SJSA1 (cell line): ENCODE data around the gene CSRNP3. TPM values are rescaled to one million over a fixed set of nuclear protein-coding genes. Genes with fewer than 3 reads are reported as not detected.

ENCODE experiments used
- DNase-seq, 2 experiments: peaks; one replicate each; pipeline ENCODE4 v3.0.0-alpha.2; 2015 to 2020; ENCODE audit warnings: low spot score in 2 of 2, low read depth in 1 of 2
- H3K27ac ChIP-seq: fragments of 250-450 bp; sonication (Bioruptor Pico); 2 replicates; pipeline ENCODE4 v1.5.1; 2020; ENCODE audit warnings: mild to moderate bottlenecking, moderate library complexity
- H3K27me3 ChIP-seq: fragments of 250-450 bp; sonication (Bioruptor Pico); replicated peaks from 2 replicates; pipeline ENCODE4 v1.5.1; 2020; ENCODE audit warnings: mild to moderate bottlenecking, moderate library complexity
- H3K36me3 ChIP-seq: fragments of 250-450 bp; sonication (Bioruptor Pico); 2 replicates; pipeline ENCODE4 v1.5.1; 2020; ENCODE audit warnings: mild to moderate bottlenecking
- H3K4me1 ChIP-seq: fragments of 250-450 bp; sonication (Bioruptor Pico); replicated peaks from 2 replicates; pipeline ENCODE4 v1.6.1; 2021; ENCODE audit warnings: mild to moderate bottlenecking
- H3K4me3 ChIP-seq: fragments of 250-450 bp; sonication (Bioruptor Pico); 2 replicates; pipeline ENCODE4 v1.5.1; 2020; ENCODE audit warnings: mild to moderate bottlenecking
- H3K9me3 ChIP-seq: fragments of 250-450 bp; sonication (Bioruptor Pico); replicated peaks from 2 replicates; pipeline ENCODE4 v1.5.1; 2020; ENCODE audit warnings: mild to moderate bottlenecking
- total RNA-seq: library from RNA; depleted of rRNA; stranded (reverse); fragments of >200 nt; shearing (Covaris generic); gene quantifications from 2 replicates; pipeline ENCODE4 v1.2.3, GENCODE V29; 2014

CSRNP3 gene
- total RNA-seq, 1 experiment from 2014 or later, result not detected

DNA sequence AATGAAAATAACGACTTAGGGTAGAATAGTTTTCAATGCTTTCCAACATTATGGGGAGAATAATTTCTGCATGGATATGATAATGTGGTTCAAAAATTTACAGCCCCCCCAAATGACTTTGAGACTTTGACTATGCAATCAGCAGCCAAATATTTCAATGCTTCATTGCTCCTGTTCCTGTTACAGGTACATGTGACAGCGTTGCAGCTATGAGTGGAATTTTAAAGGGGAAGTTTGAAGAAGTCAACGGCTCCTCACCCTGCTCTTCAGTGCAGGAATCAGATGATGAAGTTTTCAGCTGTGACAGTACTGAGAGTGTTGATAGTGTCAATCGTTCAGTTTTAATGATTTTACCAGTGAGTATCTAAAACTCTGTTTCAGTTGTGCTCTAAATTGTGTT is 25.1 kb downstream of the CSRNP3 start:
- Histone ChIP-seq H3K27me3 (no peaks in the 10 kb centered on the region), H3K4me3 (no peak overlapping the region), H3K27ac (no peak overlapping the region), H3K9me3 (no peaks in the 10 kb centered on the region), H3K4me1 (no peaks in the 10 kb centered on the region), H3K36me3 (no peaks in the 10 kb centered on the region)
- DNase-seq, result no peak

DNA sequence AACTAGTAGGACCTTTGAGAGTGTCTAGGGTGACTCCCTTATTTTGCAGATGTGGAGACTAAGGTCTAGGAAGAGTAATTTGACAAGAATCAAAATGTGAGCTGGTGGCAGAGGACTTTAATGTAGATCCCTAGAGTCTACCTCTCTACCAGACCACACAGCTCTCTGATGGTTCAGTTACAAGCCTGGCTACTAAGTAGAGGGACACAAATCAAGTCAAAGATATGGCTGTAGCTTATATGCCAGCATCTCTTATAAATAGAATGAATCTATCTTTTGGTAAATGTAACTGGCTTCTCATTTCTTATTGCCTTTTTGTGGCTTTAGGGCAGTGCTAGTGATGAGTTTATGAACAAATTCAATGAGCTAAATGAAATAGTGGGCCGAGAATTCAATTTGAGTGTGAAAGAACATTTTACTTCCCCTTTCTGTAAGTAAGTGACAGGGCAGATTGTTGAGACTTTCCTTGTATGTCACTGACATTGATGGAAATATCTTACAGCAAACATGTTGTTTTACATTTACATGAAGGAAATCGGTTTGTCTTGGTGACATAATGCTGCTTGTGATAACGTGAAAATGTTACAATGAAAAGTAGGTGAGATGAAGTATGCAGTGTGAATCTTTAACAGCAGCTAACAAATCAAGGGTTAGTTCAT is 28.3 kb downstream of the CSRNP3 start:
- H3K4me3 ChIP-seq, result no peak overlapping the region
- H3K9me3 ChIP-seq, result no peaks in the 10 kb centered on the region
- H3K36me3 ChIP-seq, result no peaks in the 10 kb centered on the region
- no peak for DNase-seq
- H3K4me1 ChIP-seq, result no peaks in the 10 kb centered on the region
- no peaks in the 10 kb centered on the region for H3K27me3 ChIP-seq
- H3K27ac ChIP-seq, result no peak overlapping the region

- no peaks in the 10 kb centered on the region for H3K27me3 ChIP-seq
- no peaks in the 10 kb centered on the region for H3K36me3 ChIP-seq
- H3K4me1 ChIP-seq, result no peaks in the 10 kb centered on the region
- DNase-seq, result no peak
- H3K27ac ChIP-seq, result no peak overlapping the region
- no peak overlapping the region for H3K4me3 ChIP-seq
- no peaks in the 10 kb centered on the region for H3K9me3 ChIP-seq
These were observed 29.6 kb downstream of the CSRNP3 start for GRCh38 chr2:165499131-165499530.

- Histone ChIP-seq H3K4me1 (no peaks in the 10 kb centered on the region), H3K4me3 (no peak overlapping the region), H3K27ac (no peak overlapping the region), H3K27me3 (no peaks in the 10 kb centered on the region), H3K36me3 (no peaks in the 10 kb centered on the region), H3K9me3 (no peaks in the 10 kb centered on the region)
- DNase-seq, result no peak
These were observed 30.5 kb downstream of the CSRNP3 start for GRCh38 chr2:165500001-165500400.

GRCh38 chr2:165500816-165501215 is 31.3 kb downstream of the CSRNP3 start:
- no peak overlapping the region for H3K27ac ChIP-seq
- no peak for DNase-seq
- no peaks in the 10 kb centered on the region for H3K36me3 ChIP-seq
- no peaks in the 10 kb centered on the region for H3K9me3 ChIP-seq
- no peaks in the 10 kb centered on the region for H3K4me1 ChIP-seq
- H3K4me3 ChIP-seq, result no peak overlapping the region
- H3K27me3 ChIP-seq, result no peaks in the 10 kb centered on the region

GRCh38 chr2:165505514-165505913 is 36.0 kb downstream of the CSRNP3 start:
- Histone ChIP-seq H3K9me3 (no peaks in the 10 kb centered on the region), H3K27ac (no peak overlapping the region), H3K36me3 (no peaks in the 10 kb centered on the region), H3K4me1 (no peaks in the 10 kb centered on the region), H3K4me3 (no peak overlapping the region), H3K27me3 (no peaks in the 10 kb centered on the region)
- DNase-seq, result no peak

- no peaks in the 10 kb centered on the region for H3K4me1 ChIP-seq
- DNase-seq, result no peak
- H3K27me3 ChIP-seq, result no peaks in the 10 kb centered on the region
- H3K27ac ChIP-seq, result no peak overlapping the region
- no peaks in the 10 kb centered on the region for H3K36me3 ChIP-seq
- H3K9me3 ChIP-seq, result no peaks in the 10 kb centered on the region
- no peak overlapping the region for H3K4me3 ChIP-seq
These were observed 39.4 kb downstream of the CSRNP3 start for GRCh38 chr2:165508927-165509326.

DNA sequence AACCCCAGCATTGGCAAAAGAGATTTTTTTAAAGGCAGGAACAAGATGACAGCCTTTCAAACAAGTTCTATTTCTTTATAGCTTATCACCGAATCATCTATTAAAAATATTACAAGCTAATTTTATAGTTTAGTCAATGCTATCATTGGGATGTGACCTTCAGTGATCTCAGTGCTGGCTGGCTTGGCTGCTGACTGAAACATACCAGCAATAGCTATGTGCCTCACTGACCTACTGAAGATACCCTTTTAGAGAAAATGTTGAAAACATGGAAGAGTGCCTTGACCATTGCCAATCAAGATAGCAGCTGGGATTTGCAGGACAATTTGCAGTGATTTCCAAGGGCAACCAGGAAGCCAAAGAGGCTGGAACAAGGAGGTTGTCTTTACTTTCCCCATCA is 44.0 kb downstream of the CSRNP3 start:
- H3K36me3 ChIP-seq, result no peaks in the 10 kb centered on the region
- H3K27me3 ChIP-seq, result no peaks in the 10 kb centered on the region
- no peak overlapping the region for H3K27ac ChIP-seq
- no peaks in the 10 kb centered on the region for H3K9me3 ChIP-seq
- H3K4me1 ChIP-seq, result no peaks in the 10 kb centered on the region
- DNase-seq, result no peak
- no peak overlapping the region for H3K4me3 ChIP-seq

DNA sequence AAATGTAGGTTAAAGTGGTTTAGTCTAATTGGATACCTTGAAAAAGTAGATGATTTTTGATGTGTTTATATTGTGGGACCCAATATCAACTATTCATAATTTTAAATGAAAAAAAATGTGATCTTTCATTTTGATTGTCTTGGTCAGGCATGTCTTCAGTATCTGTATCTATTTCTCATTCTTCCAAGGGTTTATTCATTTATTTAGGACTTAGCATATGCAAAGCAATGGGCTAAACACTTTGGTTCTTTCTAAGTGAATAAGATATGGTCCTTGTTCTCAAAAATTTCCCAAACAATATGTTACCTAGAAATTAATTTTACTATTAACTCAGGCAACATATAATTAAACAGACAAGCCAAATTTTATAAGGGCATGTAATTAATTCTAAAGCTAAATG is 49.1 kb downstream of the CSRNP3 start:
- Histone ChIP-seq H3K27ac (no peak overlapping the region), H3K4me3 (no peak overlapping the region), H3K27me3 (no peaks in the 10 kb centered on the region), H3K4me1 (no peaks in the 10 kb centered on the region), H3K36me3 (no peaks in the 10 kb centered on the region), H3K9me3 (no peaks in the 10 kb centered on the region)
- DNase-seq, result no peak

DNA sequence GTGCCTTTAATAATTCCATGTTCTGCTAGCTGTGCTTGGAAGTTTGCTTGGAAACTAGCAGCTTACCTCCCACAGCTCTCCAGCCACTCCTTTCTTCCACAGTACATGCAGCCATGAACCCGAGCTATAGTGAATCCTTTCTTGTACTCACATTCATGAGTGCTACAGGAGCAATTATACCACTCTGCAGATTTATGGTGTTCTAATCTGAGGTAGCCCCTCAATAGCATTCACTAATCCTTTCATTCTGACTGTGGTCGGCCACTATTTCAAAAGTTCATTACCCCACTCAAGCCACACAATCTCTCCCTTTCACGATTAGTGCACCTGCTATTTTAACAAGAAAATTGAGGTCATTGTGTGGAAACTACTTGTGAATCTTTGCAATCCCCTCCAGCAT is 53.2 kb downstream of the CSRNP3 start:
- H3K27ac ChIP-seq, result no peak overlapping the region
- no peaks in the 10 kb centered on the region for H3K4me1 ChIP-seq
- no peak overlapping the region for H3K4me3 ChIP-seq
- no peaks in the 10 kb centered on the region for H3K27me3 ChIP-seq
- no peaks in the 10 kb centered on the region for H3K9me3 ChIP-seq
- DNase-seq, result no peak
- no peaks in the 10 kb centered on the region for H3K36me3 ChIP-seq

DNA sequence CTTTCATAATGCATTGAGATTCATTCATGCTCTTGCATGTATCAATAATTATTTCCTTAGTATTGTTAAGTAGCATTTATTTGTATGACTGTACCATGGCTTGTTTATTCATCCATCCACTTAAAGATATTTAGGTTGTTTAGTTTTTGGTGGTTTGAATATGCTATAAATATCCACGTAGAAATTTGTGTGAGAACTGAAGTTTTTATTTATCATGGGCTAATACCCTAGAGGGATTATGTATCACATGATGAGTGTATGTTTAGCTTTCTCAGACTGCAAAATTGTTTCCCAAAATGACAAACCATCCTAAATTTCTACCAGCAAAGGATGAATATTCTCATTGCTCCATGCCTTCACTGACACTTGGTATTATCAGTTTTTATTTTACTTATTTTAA is 55.2 kb downstream of the CSRNP3 start:
- no peaks in the 10 kb centered on the region for H3K9me3 ChIP-seq
- H3K4me1 ChIP-seq, result no peaks in the 10 kb centered on the region
- no peaks in the 10 kb centered on the region for H3K27me3 ChIP-seq
- no peak overlapping the region for H3K4me3 ChIP-seq
- no peak overlapping the region for H3K27ac ChIP-seq
- no peak for DNase-seq
- no peaks in the 10 kb centered on the region for H3K36me3 ChIP-seq

GRCh38 chr2:165528691-165529090 is 59.2 kb downstream of the CSRNP3 start:
- Histone ChIP-seq H3K4me1 (no peaks in the 10 kb centered on the region), H3K4me3 (no peak overlapping the region), H3K27me3 (no peaks in the 10 kb centered on the region), H3K9me3 (no peaks in the 10 kb centered on the region), H3K36me3 (no peaks in the 10 kb centered on the region), H3K27ac (no peak overlapping the region)
- no peak for DNase-seq

DNA sequence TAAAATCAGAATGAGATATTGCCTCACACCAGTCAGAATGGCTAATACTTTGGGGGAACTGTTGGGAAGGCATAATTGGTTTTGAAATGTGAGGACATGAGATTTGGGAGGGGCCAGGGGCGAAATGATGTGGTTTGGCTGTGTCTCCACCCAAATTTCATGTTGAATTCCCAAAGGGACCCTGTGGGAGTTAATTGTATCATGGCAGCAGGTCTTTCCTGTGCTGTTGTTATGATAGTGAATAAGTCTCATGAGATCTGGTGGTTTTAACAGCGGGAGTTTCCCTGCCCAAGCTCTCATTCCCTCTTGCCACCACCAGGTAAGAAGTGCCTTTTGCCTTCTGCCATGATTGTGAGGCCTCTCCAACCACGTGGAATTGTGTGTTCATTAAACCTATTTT is 59.6 kb downstream of the CSRNP3 start:
- H3K27me3 ChIP-seq, result no peaks in the 10 kb centered on the region

DNA sequence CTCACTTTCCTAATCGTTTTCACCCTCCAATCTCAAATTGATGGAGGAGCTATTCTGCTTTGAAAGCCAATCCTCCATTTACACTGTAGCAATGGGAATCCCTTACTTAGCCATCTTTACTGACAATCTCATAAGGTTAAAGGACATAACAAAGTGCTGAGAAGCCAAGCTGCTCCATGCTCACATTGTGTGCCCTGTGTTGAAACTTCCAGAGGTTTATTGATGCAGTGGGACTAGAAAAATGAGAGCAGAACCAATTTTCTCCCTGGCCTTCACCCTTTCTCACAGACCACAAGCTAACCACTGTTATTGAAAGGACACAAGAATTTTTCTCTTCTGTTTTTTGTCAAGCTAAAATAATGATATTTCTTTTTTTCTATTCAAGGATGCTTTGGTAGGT is 63.8 kb downstream of the CSRNP3 start:
- no peaks in the 10 kb centered on the region for H3K36me3 ChIP-seq
- H3K27ac ChIP-seq, result no peak overlapping the region
- no peak for DNase-seq
- H3K9me3 ChIP-seq, result no peaks in the 10 kb centered on the region
- H3K4me3 ChIP-seq, result no peak overlapping the region
- no peaks in the 10 kb centered on the region for H3K4me1 ChIP-seq
- H3K27me3 ChIP-seq, result no peaks in the 10 kb centered on the region

More for the DNA sequence above, 59.6 kb downstream of the CSRNP3 start:
- no peak for DNase-seq
- H3K4me3 ChIP-seq, result no peak overlapping the region
- H3K27ac ChIP-seq, result no peak overlapping the region
- H3K36me3 ChIP-seq, result no peaks in the 10 kb centered on the region
- H3K9me3 ChIP-seq, result no peaks in the 10 kb centered on the region
- no peaks in the 10 kb centered on the region for H3K4me1 ChIP-seq

- H3K27ac ChIP-seq, result no peak overlapping the region
- no peaks in the 10 kb centered on the region for H3K4me1 ChIP-seq
- H3K9me3 ChIP-seq, result no peaks in the 10 kb centered on the region
- H3K36me3 ChIP-seq, result no peaks in the 10 kb centered on the region
- DNase-seq, result no peak
- no peaks in the 10 kb centered on the region for H3K27me3 ChIP-seq
- H3K4me3 ChIP-seq, result no peak overlapping the region
These were observed 66.0 kb downstream of the CSRNP3 start for GRCh38 chr2:165535471-165535870.
